Measurements from ENCODE around the gene NRGN. TPM values are rescaled to one million over a fixed set of nuclear protein-coding genes. Genes with fewer than 3 reads are reported as not detected.

NRGN gene
- polyA plus RNA-seq, 1 donor (not counting 4 experiments of a cell fraction or from before 2014, with no cell fraction given), result 0.97 TPM

GRCh38 chr11:124717786-124718651 is 21.7 kb upstream of the NRGN start:
- Histone ChIP-seq H4K20me1 (ENCODE audit: control insufficient read depth, extremely low read depth, insufficient read depth, low read length) (no peaks in the 10 kb centered on the region), H3K9me3 (ENCODE audit: control insufficient read depth, low read depth, low read length) (no peaks in the 10 kb centered on the region), H3K79me2 (ENCODE audit: control insufficient read depth, insufficient read depth, low read length) (no peaks in the 10 kb centered on the region), H3K9ac (ENCODE audit: control insufficient read depth, extremely low read depth, insufficient read depth, low read length) (peak overlapping the region; percentile 37), H3K27me3 (ENCODE audit: control insufficient read depth, extremely low read depth, insufficient read depth, low read length) (peaks cover 36% of the 10 kb centered on the region), H3K27ac (ENCODE audit: control insufficient read depth, insufficient read depth, low read length) (peak overlapping the region; percentile 50), H3K9me1 (ENCODE audit: control insufficient read depth, extremely low read depth, insufficient read depth, low read length) (no peaks in the 10 kb centered on the region), H3K4me3 (ENCODE audit: control insufficient read depth in 2 of 3, extremely low read depth in 1 of 3, insufficient read depth in 2 of 3, low read depth in 1 of 3, low read length in 3 of 3) (peak overlapping the region in 2 of 3 experiments; percentile 56 to 60), H3K4me2 (ENCODE audit: control insufficient read depth, extremely low read depth, insufficient read depth, low read depth, low read length) (peak overlapping the region; percentile 97), H3K36me3 (ENCODE audit: control insufficient read depth in 2 of 2, extremely low read depth in 1 of 2, insufficient read depth in 2 of 2, low read length in 2 of 2) (no peaks in the 10 kb centered on the region), H2AFZ (ENCODE audit: control insufficient read depth, low read length) (peak overlapping the region; percentile 59), H3K4me1 (ENCODE audit: control insufficient read depth, extremely low read depth, insufficient read depth, low read length) (peaks cover 32% of the 10 kb centered on the region)
- dilution Hi-C loops (cut with MboI; ENCODE audit: extremely low pct_ligation_motif_present, low sequenced_read_pairs), result no loop called here
- TF ChIP-seq CTCF (optimal IDR thresholded peaks at IDR 0.05 in 1 of 3, IDR thresholded peaks at IDR 0.05 in 1 of 3, conservative IDR thresholded peaks at IDR 0.05 in 1 of 3; ENCODE audit: extremely low read depth in 1 of 3, insufficient read depth in 2 of 3, low read length in 3 of 3), result no peak
- TF ChIP-seq EZH2 (IDR thresholded peaks at IDR 0.05; ENCODE audit: low read length), result peak; percentile 62
- DNase-seq (ENCODE audit: low read depth, low spot score) (no peak), FAIRE-seq (no peak)

DNA sequence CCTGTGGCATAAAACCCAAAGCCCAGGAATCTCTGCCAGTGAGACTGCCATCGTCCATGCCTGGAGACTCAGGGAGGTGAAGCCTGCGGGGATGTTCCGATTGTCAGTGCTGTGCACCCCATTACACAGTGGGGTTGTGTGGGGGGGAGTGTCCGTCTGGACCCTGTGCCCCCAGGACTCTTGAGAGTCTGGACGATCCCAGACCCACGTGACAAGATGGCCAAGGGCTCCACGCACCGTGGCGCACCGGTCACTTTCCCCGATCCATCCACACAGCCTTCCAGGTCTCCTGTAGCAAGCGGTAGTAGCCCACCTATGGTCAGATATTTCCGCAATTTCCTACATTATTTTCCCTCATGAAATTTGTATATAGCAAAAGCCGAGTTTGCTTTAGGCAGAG is 20.9 kb upstream of the NRGN start:
- Histone ChIP-seq H3K4me3 (ENCODE audit: control insufficient read depth in 2 of 3, extremely low read depth in 1 of 3, insufficient read depth in 2 of 3, low read depth in 1 of 3, low read length in 3 of 3) (peak overlapping the region in 1 of 3 experiments; percentile 60), H2AFZ (ENCODE audit: control insufficient read depth, low read length) (no peak overlapping the region), H3K36me3 (ENCODE audit: control insufficient read depth in 2 of 2, extremely low read depth in 1 of 2, insufficient read depth in 2 of 2, low read length in 2 of 2) (no peaks in the 10 kb centered on the region), H3K27me3 (ENCODE audit: control insufficient read depth, extremely low read depth, insufficient read depth, low read length) (peaks cover 44% of the 10 kb centered on the region), H3K79me2 (ENCODE audit: control insufficient read depth, insufficient read depth, low read length) (no peaks in the 10 kb centered on the region), H3K9me3 (ENCODE audit: control insufficient read depth, low read depth, low read length) (no peaks in the 10 kb centered on the region), H3K4me2 (ENCODE audit: control insufficient read depth, extremely low read depth, insufficient read depth, low read depth, low read length) (peak overlapping the region; percentile 97), H3K4me1 (ENCODE audit: control insufficient read depth, extremely low read depth, insufficient read depth, low read length) (peaks cover 32% of the 10 kb centered on the region), H4K20me1 (ENCODE audit: control insufficient read depth, extremely low read depth, insufficient read depth, low read length) (no peaks in the 10 kb centered on the region), H3K27ac (ENCODE audit: control insufficient read depth, insufficient read depth, low read length) (no peak overlapping the region), H3K9ac (ENCODE audit: control insufficient read depth, extremely low read depth, insufficient read depth, low read length) (no peak overlapping the region), H3K9me1 (ENCODE audit: control insufficient read depth, extremely low read depth, insufficient read depth, low read length) (no peaks in the 10 kb centered on the region)
- dilution Hi-C loops (cut with MboI; ENCODE audit: extremely low pct_ligation_motif_present, low sequenced_read_pairs), result no loop called here
- no peak for DNase-seq (ENCODE audit: low read depth, low spot score)
- no peak for FAIRE-seq
- TF ChIP-seq CTCF (optimal IDR thresholded peaks at IDR 0.05 in 1 of 3, IDR thresholded peaks at IDR 0.05 in 1 of 3, conservative IDR thresholded peaks at IDR 0.05 in 1 of 3; ENCODE audit: extremely low read depth in 1 of 3, insufficient read depth in 2 of 3, low read length in 3 of 3), result no peak
- TF ChIP-seq EZH2 (IDR thresholded peaks at IDR 0.05; ENCODE audit: low read length), result no peak

Data from keratinocyte (primary cell).